PC-3 (cell line): ENCODE data around the gene CRIP2. TPM values are rescaled to one million over a fixed set of nuclear protein-coding genes. Genes with fewer than 3 reads are reported as not detected.

Experiments used
- ATAC-seq: fragments of 200-7000 bp; cut with Tn5 transposase; 2 replicates; pipeline ENCODE4 v1.9.1; 2020; ENCODE audit warnings: mild to moderate bottlenecking, moderate library complexity
- BruUV-seq: library from RNA; stranded (reverse); fragments of 400-500 nt; replicated peaks from 2 replicates; lab custom pipeline; 2021; lab: Mats Ljungman, UMichigan
- CTCF ChIA-PET: fragments of 300-600 bp; sonication (Branson Sonifier 250); formaldehyde crosslinking; loops from one replicate; lab custom pipeline; 2022; ENCODE audit warnings: antibody characterized with exemption; lab: Charles Lee
- POLR2A ChIA-PET: fragments of 300-600 bp; sonication (Branson Sonifier 250); formaldehyde crosslinking; loops from one replicate; lab custom pipeline; 2022; ENCODE audit warnings: antibody characterized with exemption; ENCODE audit not compliant: unreplicated experiment; lab: Charles Lee
- DNase-seq: peaks from one replicate; pipeline ENCODE4 v3.0.0-alpha.2; 2015
- H2AFZ ChIP-seq: fragments of 300-600 bp; sonication (generic); 2 replicates; pipeline ENCODE4 v1.6.0; 2016; ENCODE audit warnings: antibody characterized with exemption, low read length
- H3F3A ChIP-seq: fragments of 300-600 bp; sonication (generic); one replicate; pipeline ENCODE4 v1.6.0; 2017; ENCODE audit warnings: antibody characterized with exemption, low read length, control low read depth, mild to moderate bottlenecking; ENCODE audit not compliant: unreplicated experiment
- H3K27ac ChIP-seq: fragments of 300-600 bp; sonication (generic); 2 replicates; pipeline ENCODE4 v1.5.1; 2016; ENCODE audit warnings: mild to moderate bottlenecking, low read length
- H3K27me3 ChIP-seq: fragments of 300-600 bp; sonication (generic); 2 replicates; pipeline ENCODE4 v1.6.1; 2016; ENCODE audit warnings: low read length, mixed read lengths
- H3K36me3 ChIP-seq: fragments of 300-600 bp; sonication (generic); 2 replicates; pipeline ENCODE4 v1.6.1; 2016; ENCODE audit warnings: low read depth, mixed run types, low read length, mixed read lengths
- H3K4me1 ChIP-seq: fragments of 300-600 bp; sonication (generic); 2 replicates; pipeline ENCODE4 v1.5.1; 2016; ENCODE audit warnings: low read length; ENCODE audit not compliant: insufficient read depth
- H3K4me2 ChIP-seq: fragments of 300-600 bp; sonication (generic); 2 replicates; pipeline ENCODE4 v1.6.0; 2016; ENCODE audit warnings: low read length
- H3K4me3 ChIP-seq: fragments of 300-600 bp; sonication (generic); 2 replicates; pipeline ENCODE4 v1.5.1; 2016; ENCODE audit warnings: mild to moderate bottlenecking, low read length, mixed read lengths
- H3K79me2 ChIP-seq: fragments of 300-600 bp; sonication (generic); 2 replicates; pipeline ENCODE4 v1.6.1; 2017; ENCODE audit warnings: low read length, mixed read lengths
- H3K9ac ChIP-seq: fragments of 300-600 bp; sonication (generic); 2 replicates; pipeline ENCODE4 v1.6.0; 2016; ENCODE audit warnings: mild to moderate bottlenecking, low read length
- H3K9me2 ChIP-seq: fragments of 300-600 bp; sonication (generic); replicated peaks from 2 replicates; pipeline ENCODE4 v1.6.1; 2016; ENCODE audit warnings: mixed run types, low read length, mixed read lengths
- H3K9me3 ChIP-seq: fragments of 300-600 bp; sonication (generic); 2 replicates; pipeline ENCODE4 v1.6.1; 2016; ENCODE audit warnings: low read length, mixed read lengths
- H4K20me1 ChIP-seq: fragments of 300-600 bp; sonication (generic); 2 replicates; pipeline ENCODE4 v1.6.1; 2016; ENCODE audit warnings: low read length, mixed read lengths
- EZH2 ChIP-seq: fragments of 300-600 bp; sonication (generic); IDR thresholded peaks from one replicate; pipeline ENCODE4 v1.6.1; 2017; ENCODE audit warnings: antibody characterized with exemption, mild to moderate bottlenecking, low read length; ENCODE audit not compliant: unreplicated experiment
- EZH2phosphoT487 ChIP-seq: fragments of 300-600 bp; sonication (generic); IDR thresholded peaks from 2 replicates; pipeline ENCODE4 v1.6.1; 2018; ENCODE audit warnings: mild to moderate bottlenecking, antibody characterized with exemption, low read length, borderline replicate concordance
- intact Hi-C: fragments of 100-400 bp; cut with micrococcal nuclease; formaldehyde crosslinking; loops from 2 replicates; pipeline ENCODE4 v1.9.0; 2023
- total RNA-seq: library from RNA; depleted of rRNA; stranded (reverse); fragments of >200 nt; gene quantifications from 2 replicates; pipeline ENCODE4 v1.2.3, GENCODE V29; 2014
- TF ChIP-seq, protein P1 (sequence below): fragments of 300-600 bp; sonication (generic); conservative IDR thresholded peaks from 2 replicates; pipeline ENCODE4 v1.5.1; 2017; ENCODE audit warnings: antibody characterized with exemption, low read depth, mild to moderate bottlenecking, low read length

CRIP2 gene
- total RNA-seq, 1 experiment from 2014 or later, result 100 TPM

DNA sequence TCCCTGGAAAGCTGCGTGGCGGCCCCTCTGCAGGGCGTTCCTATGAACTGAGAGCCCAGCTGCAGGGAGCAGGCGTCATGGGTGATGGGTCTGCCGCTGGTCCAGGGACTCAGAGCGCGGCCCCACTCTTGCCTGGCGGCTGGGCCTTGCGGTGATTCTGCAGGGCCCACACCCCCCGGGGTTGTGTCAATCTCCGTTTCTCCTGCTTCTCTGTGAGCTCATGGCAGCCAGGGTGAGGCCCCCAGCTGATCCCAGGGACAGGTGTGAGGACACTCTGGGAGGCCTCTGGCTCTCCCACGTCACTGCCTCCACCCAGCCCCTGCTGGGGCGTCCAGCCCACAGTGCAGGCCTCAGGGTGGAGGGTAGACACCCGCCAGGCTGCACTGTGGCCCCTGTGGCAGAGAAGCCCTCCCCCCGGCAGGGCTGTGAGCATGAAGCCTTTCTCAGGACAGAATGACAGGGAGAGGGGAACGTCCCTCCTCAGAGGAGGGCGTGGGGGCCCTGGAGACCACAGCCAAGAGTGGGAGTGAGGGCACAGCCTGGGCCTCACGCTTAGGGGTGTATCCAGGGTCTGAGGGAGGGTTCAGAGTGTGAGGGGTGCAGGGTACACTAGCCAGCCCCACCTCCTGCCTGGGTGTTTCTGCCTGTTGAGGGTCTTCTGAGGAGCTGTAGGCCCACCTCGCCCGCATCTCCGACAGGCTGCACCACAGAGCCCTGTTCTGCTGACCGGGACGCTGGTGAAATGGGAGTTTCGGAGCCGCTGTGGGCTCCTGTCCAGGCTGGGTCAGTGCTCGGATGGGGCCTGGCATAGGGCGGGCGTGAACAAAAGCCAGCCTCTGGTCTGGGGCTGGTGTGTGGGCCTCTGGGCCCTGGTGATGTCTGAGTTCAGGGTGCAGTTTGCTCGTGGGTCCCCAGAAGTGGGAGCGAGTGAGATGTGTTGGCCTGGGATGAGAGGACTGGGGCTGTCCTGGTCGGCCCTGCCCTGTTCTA, 26.7 kb upstream of the CRIP2 start:
- no TSS peak for BruUV-seq
- Histone ChIP-seq H3K9ac (no peak overlapping the region), H3K27ac (no peak overlapping the region), H3K27me3 (no peaks in the 10 kb centered on the region), H4K20me1 (no peaks in the 10 kb centered on the region), H3K9me3 (no peaks in the 10 kb centered on the region), H3K4me1 (no peaks in the 10 kb centered on the region), H3K9me2 (no peaks in the 10 kb centered on the region), H2AFZ (no peak overlapping the region), H3K36me3 (no peaks in the 10 kb centered on the region; the same call in 1 of the 2 replicates), H3K79me2 (no peaks in the 10 kb centered on the region), H3K4me3 (no peak overlapping the region), H3F3A (no peaks in the 10 kb centered on the region), H3K4me2 (no peak overlapping the region)
- ATAC-seq (peak; percentile 10; the same call in 1 of the 2 replicates), DNase-seq (no peak)
- ChIA-PET CTCF (no interaction called here), POLR2A (no interaction called here)
- intact Hi-C loops, result loop anchor here (2.0 kb wide), 1 partner anchor 43 kb away; the partner anchor contains the start of gene TEDC1
- TF ChIP-seq EZH2phosphoT487 (no peak), EZH2 (no peak)
- TF ChIP-seq, protein P1, sequence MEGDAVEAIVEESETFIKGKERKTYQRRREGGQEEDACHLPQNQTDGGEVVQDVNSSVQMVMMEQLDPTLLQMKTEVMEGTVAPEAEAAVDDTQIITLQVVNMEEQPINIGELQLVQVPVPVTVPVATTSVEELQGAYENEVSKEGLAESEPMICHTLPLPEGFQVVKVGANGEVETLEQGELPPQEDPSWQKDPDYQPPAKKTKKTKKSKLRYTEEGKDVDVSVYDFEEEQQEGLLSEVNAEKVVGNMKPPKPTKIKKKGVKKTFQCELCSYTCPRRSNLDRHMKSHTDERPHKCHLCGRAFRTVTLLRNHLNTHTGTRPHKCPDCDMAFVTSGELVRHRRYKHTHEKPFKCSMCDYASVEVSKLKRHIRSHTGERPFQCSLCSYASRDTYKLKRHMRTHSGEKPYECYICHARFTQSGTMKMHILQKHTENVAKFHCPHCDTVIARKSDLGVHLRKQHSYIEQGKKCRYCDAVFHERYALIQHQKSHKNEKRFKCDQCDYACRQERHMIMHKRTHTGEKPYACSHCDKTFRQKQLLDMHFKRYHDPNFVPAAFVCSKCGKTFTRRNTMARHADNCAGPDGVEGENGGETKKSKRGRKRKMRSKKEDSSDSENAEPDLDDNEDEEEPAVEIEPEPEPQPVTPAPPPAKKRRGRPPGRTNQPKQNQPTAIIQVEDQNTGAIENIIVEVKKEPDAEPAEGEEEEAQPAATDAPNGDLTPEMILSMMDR, result no peak

DNA sequence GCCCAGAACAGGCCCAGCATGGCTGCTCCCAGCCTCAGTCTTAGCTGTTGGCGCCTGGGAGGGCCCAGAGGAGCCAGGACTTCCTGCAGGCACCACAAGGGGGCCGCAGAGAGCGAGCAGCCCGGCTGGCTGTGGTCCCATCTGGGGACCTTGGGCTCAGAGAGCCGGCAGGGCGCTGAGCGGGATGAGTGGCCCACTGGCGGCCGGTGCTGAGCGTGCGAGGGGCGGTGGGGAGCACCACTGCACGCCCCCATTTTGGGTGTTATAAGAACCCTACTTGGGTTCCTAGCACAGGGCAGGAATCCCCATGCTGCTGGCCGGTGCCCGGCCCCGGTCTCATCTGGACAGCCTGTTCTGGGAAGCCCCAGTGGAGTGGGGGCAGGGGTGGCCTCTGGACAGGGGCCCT, 25.9 kb upstream of the CRIP2 start:
- no TSS peak for BruUV-seq
- ChIA-PET POLR2A (no interaction called here), CTCF (no interaction called here)
- Histone ChIP-seq H3K4me1 (no peaks in the 10 kb centered on the region), H2AFZ (no peak overlapping the region), H3K27ac (no peak overlapping the region), H3K9ac (no peak overlapping the region), H3K4me3 (no peak overlapping the region), H3K27me3 (no peaks in the 10 kb centered on the region), H3K9me2 (no peaks in the 10 kb centered on the region), H4K20me1 (no peaks in the 10 kb centered on the region), H3K79me2 (no peaks in the 10 kb centered on the region), H3K9me3 (no peaks in the 10 kb centered on the region), H3K4me2 (no peak overlapping the region), H3F3A (no peaks in the 10 kb centered on the region), H3K36me3 (no peaks in the 10 kb centered on the region; the same call in 1 of the 2 replicates)
- DNase-seq (peak; percentile 48), ATAC-seq (peak; percentile 79)
- no peak for TF ChIP-seq EZH2
- TF ChIP-seq EZH2phosphoT487, result no peak
- TF ChIP-seq, protein P1, result peak; percentile 69
- intact Hi-C loops, result loop anchor here (2.0 kb wide), 1 partner anchor 42 kb away; the partner anchor contains the start of gene TEDC1
